Osteoblast (primary cell): ENCODE measurements around the gene PKDCC. TPM values are rescaled to one million over a fixed set of nuclear protein-coding genes. Genes with fewer than 3 reads are reported as not detected.

Experiments
- DNase-seq: peaks from one replicate; pipeline ENCODE4 v3.0.0; 2011; ENCODE audit warnings: low spot score, mixed read lengths; ENCODE audit not compliant: insufficient read length; ENCODE audit errors: missing footprints
- H2AFZ ChIP-seq: 2 replicates; pipeline ENCODE4 v1.6.0; 2011; ENCODE audit warnings: mild to moderate bottlenecking, low read length
- H3K27ac ChIP-seq: 2 replicates; pipeline ENCODE4 v1.5.1; 2011; ENCODE audit warnings: mild to moderate bottlenecking, low read depth, low read length, moderate library complexity
- H3K27me3 ChIP-seq: 2 replicates; pipeline ENCODE4 v1.6.0; 2012; ENCODE audit warnings: mild to moderate bottlenecking, control low read depth, inconsistent platforms, low read length, moderate library complexity; ENCODE audit not compliant: insufficient read depth
- H3K36me3 ChIP-seq: 2 replicates; pipeline ENCODE4 v1.5.1; 2011; ENCODE audit warnings: mild to moderate bottlenecking, low read length, control low read depth, moderate library complexity; ENCODE audit not compliant: insufficient read depth
- H3K4me1 ChIP-seq: 2 replicates; pipeline ENCODE4 v1.5.1; 2011; ENCODE audit warnings: mild to moderate bottlenecking, low read length, control low read depth, moderate library complexity; ENCODE audit not compliant: insufficient read depth
- H3K4me2 ChIP-seq: 2 replicates; pipeline ENCODE4 v1.6.0; 2011; ENCODE audit warnings: mild to moderate bottlenecking, low read length; ENCODE audit not compliant: insufficient read depth
- H3K4me3 ChIP-seq: fragments of 200-600 bp; sonication (generic); 3 replicates; pipeline ENCODE4 v1.5.1; 2012; ENCODE audit warnings: mild to moderate bottlenecking, low read length, inconsistent platforms; ENCODE audit not compliant: insufficient read depth
- H3K79me2 ChIP-seq: 2 replicates; pipeline ENCODE4 v1.6.0; 2012; ENCODE audit warnings: mild to moderate bottlenecking, low read length, control low read depth, inconsistent platforms; ENCODE audit not compliant: insufficient read depth
- H3K9me3 ChIP-seq: 2 replicates; pipeline ENCODE4 v1.5.1; 2011; ENCODE audit warnings: low read depth, low read length, control low read depth
- H4K20me1 ChIP-seq: 2 replicates; pipeline ENCODE4 v1.6.0; 2012; ENCODE audit warnings: mild to moderate bottlenecking, low read length, control low read depth; ENCODE audit not compliant: insufficient read depth
- total RNA-seq: library from RNA; depleted of rRNA; stranded (reverse); fragments of >200 nt; gene quantifications from 2 replicates; pipeline ENCODE4 v1.2.3, GENCODE V29; 2012
- TF ChIP-seq, protein P1 (sequence below): IDR thresholded peaks from 2 replicates; pipeline ENCODE4 v1.5.1; 2011; ENCODE audit warnings: mild to moderate bottlenecking, low read depth, low read length, moderate library complexity; ENCODE audit errors: extremely low read depth

The PKDCC gene
- total RNA-seq, 1 donor = 4.0 TPM

DNA sequence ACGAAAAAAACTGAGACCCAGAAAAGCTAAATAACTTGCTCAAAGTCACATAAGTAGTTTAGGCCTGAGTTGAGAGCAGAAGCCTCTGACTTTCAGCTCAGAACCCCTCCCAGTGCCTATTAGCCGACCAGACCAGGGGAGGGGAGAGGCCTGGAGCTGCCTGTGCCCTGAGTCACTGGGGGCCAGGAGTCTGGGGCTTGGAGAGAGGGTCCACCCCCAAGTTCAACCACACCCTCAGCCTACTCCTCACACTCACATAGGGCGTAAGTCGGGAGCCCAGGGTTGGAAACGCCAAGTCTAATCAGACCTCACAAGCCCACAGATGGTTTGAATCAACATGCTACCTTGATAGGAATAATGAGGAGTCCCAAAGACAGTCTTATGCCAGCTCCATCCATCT is 12.6 kb upstream of the PKDCC start:
- Histone ChIP-seq H3K4me2 (no peak overlapping the region), H3K79me2 (no peaks in the 10 kb centered on the region), H3K4me3 (no peak overlapping the region), H3K27me3 (peaks cover 15% of the 10 kb centered on the region), H3K9me3 (no peaks in the 10 kb centered on the region), H3K4me1 (no peaks in the 10 kb centered on the region), H4K20me1 (no peaks in the 10 kb centered on the region), H3K27ac (no peak overlapping the region), H3K36me3 (no peaks in the 10 kb centered on the region), H2AFZ (no peak overlapping the region)
- TF ChIP-seq, protein P1, sequence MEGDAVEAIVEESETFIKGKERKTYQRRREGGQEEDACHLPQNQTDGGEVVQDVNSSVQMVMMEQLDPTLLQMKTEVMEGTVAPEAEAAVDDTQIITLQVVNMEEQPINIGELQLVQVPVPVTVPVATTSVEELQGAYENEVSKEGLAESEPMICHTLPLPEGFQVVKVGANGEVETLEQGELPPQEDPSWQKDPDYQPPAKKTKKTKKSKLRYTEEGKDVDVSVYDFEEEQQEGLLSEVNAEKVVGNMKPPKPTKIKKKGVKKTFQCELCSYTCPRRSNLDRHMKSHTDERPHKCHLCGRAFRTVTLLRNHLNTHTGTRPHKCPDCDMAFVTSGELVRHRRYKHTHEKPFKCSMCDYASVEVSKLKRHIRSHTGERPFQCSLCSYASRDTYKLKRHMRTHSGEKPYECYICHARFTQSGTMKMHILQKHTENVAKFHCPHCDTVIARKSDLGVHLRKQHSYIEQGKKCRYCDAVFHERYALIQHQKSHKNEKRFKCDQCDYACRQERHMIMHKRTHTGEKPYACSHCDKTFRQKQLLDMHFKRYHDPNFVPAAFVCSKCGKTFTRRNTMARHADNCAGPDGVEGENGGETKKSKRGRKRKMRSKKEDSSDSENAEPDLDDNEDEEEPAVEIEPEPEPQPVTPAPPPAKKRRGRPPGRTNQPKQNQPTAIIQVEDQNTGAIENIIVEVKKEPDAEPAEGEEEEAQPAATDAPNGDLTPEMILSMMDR = no peak
- no peak for DNase-seq

DNA sequence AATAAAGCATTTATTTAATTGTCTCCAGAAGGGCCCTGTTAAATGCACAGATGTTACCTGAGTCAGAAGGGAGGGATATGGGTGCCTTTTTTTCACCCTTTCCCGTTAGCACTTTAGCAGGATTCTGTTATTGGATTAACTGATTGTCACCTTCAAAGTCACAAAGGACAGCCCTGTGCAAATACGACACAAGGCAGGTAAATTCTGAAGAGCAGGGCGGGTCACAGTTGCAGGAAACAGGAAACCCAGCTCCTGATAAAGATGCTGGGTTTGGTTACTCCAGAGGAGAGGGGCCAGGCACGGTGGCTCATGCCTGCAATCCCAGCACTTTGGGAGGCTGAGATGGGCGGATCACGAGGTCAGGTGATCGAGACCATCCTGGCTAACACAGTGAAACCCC is 11.4 kb upstream of the PKDCC start:
- Histone ChIP-seq H3K9me3 (no peaks in the 10 kb centered on the region), H4K20me1 (no peaks in the 10 kb centered on the region), H2AFZ (no peak overlapping the region), H3K27me3 (peaks cover 19% of the 10 kb centered on the region), H3K79me2 (no peaks in the 10 kb centered on the region), H3K27ac (no peak overlapping the region), H3K36me3 (no peaks in the 10 kb centered on the region), H3K4me2 (no peak overlapping the region), H3K4me3 (no peak overlapping the region), H3K4me1 (no peaks in the 10 kb centered on the region)
- TF ChIP-seq, protein P1 = no peak
- DNase-seq = no peak

DNA sequence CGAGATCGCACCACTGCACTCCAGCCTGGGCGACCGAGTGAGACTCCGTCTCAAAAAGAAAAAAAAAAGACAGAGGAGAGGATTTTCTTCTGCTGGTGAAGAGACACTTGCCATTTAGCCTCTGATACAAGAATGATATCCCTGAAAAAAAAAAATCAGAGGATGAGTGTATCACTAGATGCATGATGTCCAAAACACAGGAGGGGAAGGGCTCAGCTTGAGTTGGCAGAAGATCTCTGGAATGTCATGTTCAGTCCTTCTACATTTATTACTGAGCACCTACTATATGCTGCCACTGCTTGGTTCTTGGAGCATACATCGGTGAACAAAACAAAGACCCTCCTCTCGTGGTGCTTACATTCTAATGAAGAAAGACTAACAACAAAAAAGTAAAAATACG is 10.9 kb upstream of the PKDCC start:
- no peaks in the 10 kb centered on the region for H3K36me3 ChIP-seq
- no peaks in the 10 kb centered on the region for H3K9me3 ChIP-seq
- H3K27me3 ChIP-seq = peaks cover 22% of the 10 kb centered on the region
- H3K27ac ChIP-seq = no peak overlapping the region
- no peaks in the 10 kb centered on the region for H4K20me1 ChIP-seq
- no peak overlapping the region for H2AFZ ChIP-seq
- H3K4me1 ChIP-seq = no peaks in the 10 kb centered on the region
- H3K4me3 ChIP-seq = no peak overlapping the region
- TF ChIP-seq, protein P1 = no peak
- H3K4me2 ChIP-seq = no peak overlapping the region
- no peak for DNase-seq
- H3K79me2 ChIP-seq = no peaks in the 10 kb centered on the region

DNA sequence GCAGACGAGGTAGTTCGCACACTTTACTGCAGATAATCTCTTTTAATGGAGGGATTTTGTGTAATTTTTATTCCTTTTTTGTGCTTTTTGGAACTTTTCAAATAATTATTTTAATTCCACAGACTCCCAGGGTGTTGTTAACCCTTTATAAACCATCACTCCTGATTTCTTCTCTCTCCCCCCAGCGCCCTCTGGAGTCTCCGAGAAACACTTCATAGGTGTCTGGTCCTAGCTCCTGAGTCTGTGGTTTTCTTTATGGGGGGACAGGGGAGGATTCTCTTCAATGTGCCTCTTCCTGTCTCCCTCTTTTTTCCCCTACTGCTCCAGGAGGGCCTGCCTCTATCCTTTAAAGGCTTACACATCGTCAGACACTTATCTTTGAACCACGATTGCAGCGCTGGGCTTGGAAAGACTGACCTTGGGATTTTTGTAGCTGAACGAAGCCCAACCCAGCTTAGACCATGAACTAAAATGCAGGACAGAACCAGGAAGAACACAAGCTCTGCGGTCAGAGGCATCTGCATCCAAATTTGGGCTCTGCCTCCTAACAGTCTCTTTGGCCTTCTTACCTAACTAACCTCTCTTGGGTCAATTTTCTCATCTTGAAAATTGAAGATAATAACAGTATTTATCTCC is 7.1 kb upstream of the PKDCC start:
- no peak overlapping the region for H3K4me2 ChIP-seq
- DNase-seq = no peak
- no peak overlapping the region for H3K4me3 ChIP-seq
- no peaks in the 10 kb centered on the region for H3K9me3 ChIP-seq
- no peaks in the 10 kb centered on the region for H3K79me2 ChIP-seq
- no peaks in the 10 kb centered on the region for H4K20me1 ChIP-seq
- peaks cover 25% of the 10 kb centered on the region for H3K27me3 ChIP-seq
- no peaks in the 10 kb centered on the region for H3K4me1 ChIP-seq
- H2AFZ ChIP-seq = no peak overlapping the region
- TF ChIP-seq, protein P1 = no peak
- H3K36me3 ChIP-seq = no peaks in the 10 kb centered on the region
- no peak overlapping the region for H3K27ac ChIP-seq
